Measurements from ENCODE around the gene CTSA.
"Not testable (repeated sequence)": the region's sequence is repeated elsewhere in the genome, so short reads cannot be mapped to it uniquely, and the experiment has no call there.

Gene CTSA

DNA sequence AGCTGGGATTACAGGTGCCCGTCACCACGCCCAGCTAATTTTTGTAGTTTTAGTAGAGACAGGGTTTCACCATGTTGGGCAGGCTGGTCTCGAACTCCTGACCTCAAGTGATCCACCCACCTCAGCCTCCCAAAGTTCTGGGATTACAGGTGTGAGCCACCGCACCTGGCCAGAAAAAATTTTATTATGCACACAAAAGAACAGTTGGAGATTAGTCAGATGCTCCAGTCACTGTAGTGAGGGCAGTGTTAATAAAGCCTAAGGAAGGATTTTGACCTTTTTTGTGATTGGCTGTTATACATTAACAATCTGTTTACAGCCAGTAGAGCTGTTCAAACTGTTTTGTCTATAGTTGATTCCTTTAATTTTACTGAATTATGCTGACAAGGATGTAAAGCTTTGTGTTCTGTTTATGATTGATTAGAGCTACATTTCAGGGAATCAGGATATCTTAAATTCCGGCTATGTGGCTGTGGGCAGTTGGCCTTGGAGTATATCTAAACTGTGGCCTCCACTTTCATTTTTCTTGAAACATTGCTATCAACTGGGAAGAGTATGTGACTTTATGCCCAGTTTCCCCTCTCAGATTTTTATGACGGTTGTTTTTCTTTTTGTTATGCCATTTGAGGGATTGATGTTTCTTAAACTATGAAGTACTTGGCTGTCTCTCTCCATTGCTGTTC, 23.9 kb upstream of the CTSA start:
- no peak for DNase-seq

DNA sequence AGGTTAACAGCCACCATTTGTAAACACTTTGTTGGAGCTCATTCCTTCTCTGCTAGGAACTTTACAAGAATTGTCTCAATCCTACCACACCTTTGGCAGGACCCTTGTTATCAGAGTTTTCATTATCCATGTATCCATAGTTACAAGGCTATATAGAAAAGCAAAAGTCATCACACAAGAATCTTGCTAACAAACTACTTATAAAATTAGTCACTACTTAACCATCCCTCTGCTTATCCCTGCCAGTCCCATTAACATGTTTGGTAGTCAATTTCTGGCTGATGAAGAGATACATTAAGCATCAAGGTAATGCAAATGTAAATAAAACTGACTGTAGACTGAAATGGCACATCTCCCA, 23.3 kb upstream of the CTSA start:
- no peak for DNase-seq

DNA sequence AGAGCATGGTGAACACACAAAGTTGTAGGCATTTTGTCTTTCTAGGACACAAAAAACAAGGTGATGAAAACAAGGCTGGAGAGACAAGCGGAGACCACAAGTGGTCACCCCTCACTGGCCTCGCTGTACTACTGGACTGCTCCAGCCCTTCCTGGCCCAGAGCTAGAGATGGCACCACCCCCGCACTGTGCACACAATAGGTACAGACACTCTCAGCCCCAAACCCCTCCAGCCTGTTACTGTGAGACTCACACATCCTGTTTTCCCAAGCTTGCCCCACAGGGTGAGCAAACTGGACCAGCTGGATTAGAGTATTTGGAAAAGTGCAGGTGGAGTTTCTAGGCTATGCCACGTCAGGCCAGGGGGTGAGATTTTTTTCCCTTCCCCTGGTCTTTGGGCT, 18.5 kb upstream of the CTSA start:
- no peak for DNase-seq

DNA sequence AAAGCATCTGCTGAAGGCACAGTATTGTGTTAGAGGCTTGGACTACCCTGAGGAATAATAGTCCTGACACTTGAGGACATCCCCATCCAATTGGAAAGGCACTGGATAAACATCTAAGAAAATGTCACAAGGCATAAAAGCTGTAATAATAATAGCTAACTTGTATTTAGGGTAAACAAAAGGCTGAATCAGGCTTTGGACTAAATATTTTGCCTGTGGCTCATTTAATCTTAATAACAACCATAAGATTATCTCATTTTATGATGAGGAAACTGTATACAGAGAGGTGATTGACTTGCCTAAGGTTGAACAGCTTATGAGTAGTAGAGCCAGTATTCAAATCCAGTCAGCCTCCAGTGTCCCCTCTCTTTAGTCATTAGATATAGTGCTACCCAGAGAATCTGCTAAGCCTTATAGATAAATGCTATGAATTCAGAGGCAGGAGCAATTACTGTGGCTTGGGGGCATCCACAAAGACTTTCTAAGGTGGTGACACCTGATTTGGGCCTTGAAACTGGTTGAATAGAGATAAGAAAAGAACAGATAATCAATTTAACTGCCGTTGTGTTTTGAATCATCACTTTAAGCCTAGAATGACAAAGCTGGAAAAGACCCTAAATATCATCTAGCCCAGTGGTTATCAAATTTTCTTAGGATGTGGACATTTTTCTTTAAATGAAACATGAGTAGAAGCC, 17.6 kb upstream of the CTSA start:
- no peak for DNase-seq

DNA sequence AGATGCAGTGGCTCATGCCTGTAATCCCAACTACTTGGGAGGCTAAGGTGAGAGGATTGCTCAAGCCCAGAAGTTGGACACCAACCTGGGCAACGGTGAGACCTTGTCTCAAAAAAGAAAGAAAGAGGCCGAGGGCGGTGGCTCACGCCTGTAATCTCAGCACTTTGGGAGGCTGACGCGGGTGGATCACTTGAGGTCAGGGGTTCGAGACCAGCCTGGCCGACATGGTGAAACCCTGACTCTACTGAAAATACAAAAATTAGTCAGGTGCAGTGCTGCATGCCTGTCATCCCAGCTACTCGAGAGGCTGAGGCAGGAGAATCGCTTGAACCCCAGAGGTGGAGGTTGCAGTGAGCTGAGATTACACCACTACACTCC, 17.0 kb upstream of the CTSA start:
- not testable (repeated sequence) for DNase-seq

DNA sequence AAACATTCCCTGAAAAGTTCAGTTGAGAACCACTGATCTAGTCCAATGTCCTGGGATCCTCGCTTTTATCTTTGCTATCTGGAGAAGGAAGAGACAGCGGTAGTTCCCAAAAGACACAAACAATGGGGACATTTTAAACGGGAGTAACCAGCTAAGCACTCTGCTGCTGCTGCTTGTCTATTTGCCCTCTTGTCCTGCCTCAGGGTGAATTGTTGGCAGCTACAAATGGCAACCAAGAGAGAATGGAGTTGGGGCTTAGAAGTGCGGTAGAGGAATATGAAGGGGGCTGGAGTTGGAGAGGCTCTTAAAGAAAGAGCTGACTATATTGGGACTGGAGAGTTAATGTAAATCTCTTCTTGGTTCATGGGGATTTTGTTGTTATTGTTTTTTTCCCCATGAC, 16.6 kb upstream of the CTSA start:
- DNase-seq, result no peak

DNA sequence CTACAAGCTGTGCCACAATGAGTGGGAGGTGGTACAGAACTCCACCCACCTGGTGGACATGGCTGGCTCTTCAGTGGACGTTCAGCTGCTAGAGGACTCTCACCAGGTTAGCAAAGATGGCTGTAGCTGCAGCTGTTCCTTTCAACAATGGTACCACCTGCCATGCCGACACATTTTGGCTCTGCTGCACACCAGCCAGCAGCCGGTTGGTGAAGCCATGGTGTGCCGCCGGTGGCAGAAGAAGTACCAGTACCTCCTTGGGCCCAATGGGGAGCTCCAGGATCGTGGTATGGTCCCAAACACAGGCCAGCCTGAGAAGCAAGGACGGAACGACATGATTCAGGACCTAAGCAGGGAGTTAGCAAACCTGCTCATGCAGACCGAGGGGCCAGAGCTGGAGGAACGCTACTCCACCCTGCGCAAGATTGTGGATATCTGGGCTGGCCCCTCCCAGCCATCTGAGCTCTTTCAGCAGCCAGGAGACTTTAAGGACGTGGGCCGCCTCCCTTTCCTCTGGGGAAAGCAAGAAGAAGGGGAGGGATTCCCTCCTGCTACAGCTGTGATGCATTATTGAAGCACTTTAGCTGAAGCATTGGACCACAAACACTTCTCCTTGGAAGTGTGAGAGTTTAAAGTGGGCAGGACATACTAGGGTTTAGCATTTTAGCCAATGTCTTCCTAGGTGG, 12.9 kb upstream of the CTSA start:
- DNase-seq, result no peak

DNA sequence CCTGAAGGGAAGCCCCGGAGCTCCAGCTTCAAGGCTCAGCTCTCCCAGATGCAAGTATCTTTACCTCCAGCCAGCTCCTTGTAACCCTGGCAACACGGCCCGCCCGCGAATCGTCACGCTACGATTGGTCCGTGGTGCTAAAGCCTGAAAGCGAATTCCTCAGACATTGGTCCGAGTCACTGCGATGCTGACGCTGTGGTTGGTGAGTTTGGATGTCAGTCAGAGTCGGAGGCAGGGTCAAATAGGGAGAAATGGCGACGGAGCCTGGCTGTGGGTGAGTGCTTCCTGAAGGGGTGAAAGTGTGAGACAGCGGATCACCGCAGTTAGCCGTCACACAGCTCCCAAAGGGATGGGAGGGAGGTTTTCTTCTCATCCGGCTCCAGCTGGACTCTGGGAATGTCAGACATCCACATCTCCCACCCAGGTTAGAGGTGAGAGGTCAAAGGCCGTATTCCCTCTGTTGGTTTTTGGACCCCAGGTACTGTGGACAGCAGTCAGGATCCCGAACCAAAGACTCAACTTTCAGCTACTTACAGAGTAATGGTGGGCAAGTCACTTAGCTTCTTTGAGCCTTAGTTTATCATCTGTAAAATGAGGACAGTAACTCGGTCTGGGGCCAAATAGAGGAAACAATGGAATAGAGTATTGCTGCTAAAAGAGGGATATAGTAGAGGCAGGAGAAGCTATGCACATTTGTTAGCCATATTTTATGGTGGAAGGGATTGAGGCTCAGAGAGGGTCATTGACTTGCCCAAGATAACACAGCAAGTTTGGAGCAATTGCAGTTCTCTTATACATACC, 9.9 kb upstream of the CTSA start, which contains the start of gene ZSWIM1:
Gene ZSWIM1 (plus strand): TSS at position 240 of the 801 bp plus-strand sequence. CDS start 1,366 bp downstream, outside the sequence.
- peak; percentile 99 for DNase-seq

DNA sequence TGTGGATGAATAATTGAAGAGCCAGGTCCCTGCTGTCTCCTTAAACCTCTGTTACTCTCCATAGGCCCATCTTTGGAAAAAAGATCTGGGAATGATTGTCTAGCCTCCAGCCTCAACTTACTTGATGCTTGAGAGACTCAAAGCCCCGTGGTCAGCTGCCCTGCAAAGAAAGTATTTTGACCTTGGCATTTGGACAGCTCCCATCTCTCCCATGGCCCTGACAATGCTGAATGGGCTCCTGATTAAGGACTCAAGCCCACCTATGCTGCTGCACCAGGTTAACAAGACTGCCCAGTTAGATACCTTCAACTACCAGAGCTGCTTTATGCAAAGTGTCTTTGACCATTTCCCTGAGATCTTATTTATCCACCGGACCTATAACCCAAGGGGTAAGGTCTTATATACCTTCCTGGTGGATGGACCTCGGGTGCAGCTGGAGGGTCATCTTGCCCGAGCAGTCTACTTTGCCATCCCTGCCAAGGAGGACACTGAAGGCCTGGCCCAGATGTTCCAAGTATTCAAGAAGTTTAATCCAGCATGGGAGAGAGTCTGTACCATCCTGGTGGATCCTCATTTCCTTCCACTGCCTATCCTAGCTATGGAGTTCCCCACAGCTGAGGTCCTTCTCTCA, 8.6 kb upstream of the CTSA start:
- no peak for DNase-seq

DNA sequence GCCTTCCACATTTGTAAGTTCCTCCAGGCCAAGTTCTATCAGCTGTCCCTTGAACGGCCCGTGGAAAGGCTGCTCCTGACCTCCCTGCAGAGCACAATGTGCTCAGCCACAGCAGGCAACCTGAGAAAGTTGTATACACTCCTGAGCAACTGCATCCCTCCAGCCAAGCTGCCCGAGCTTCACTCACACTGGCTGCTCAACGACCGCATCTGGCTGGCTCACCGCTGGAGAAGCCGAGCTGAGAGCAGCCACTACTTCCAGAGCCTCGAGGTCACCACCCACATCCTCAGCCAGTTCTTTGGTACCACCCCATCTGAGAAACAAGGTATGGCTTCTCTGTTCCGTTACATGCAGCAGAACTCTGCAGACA, 8.1 kb upstream of the CTSA start:
- no peak for DNase-seq

DNA sequence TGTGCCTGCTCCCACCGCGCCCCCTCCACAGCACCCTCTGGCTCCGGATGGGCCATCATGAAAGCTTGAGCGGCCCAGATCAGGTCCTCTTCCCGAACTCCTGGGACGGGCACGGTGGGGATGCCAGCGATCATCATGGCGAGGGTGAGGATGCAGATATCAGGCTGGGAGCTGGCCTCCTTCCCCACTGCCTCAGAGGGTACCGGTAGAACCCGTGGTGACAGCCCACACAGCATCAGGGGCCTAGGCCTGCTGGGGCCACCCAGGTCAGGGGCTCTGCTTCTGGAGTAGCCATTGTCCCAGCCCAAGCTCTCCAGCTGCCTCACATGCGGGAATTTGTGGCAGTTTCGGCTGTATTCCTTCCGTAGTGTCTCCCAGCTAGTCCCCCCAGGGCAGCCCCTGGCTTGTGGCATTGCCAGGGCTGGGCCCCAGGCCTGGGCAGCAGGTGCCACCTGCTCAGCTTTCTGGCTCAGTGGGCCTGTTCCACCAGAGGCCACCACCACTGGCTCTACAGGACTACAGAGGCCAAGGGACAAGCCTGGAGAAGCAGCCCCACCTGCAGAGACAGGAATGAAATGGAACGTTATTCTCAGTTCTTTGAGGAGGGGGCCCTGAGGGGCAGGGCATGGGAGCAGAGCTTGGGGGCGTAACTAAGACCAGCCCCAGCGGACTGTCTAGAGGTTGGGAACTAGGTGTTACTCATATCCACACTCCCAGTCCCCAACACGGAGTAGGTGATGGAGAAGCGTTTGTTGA, 4.4 kb upstream of the CTSA start:
- no peak for DNase-seq

DNA sequence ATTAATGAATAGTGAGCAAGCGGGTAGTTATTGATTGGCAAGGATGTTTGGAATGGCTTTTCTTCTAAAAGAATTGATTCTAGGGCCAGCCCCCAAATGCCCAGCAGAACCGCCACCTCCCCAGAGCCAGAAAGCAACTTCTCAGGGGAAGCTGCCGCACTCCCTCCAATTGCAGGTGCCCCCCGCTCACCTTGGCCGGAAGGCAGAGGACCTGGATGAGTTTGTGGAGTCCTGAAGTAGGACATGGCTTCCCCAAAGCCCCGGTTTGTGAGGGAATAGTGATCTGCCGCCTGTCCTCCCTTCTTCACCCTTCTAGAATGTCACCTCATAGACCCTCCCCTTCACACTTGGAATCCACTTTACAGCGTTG, 3.8 kb upstream of the CTSA start, which contains the start of gene SPATA25:
Gene SPATA25 (minus strand): TSS at position 277 of the 370 bp plus-strand sequence. CDS start 32 bp downstream, at position 245.
- DNase-seq, result no peak

DNA sequence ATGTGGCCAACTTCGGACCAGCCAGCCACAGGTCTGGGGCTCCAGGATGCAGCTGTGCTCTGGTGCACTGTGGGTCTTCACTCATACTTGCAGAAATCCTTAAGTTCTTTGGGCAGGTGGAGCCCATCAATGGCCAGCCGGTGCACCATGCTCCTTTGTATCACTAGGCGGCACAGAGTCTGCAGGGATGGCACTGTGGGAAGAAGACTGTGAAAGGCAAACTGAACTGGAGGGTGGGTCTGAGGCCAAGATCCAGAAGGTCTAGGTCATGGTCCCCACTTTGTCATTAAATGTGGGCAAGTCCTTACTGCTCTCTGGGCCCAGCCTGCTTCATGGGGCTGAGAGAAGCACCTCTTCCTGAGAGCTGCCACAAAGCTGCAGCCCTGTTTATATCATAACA, 2.5 kb upstream of the CTSA start:
- DNase-seq, result no peak

DNA sequence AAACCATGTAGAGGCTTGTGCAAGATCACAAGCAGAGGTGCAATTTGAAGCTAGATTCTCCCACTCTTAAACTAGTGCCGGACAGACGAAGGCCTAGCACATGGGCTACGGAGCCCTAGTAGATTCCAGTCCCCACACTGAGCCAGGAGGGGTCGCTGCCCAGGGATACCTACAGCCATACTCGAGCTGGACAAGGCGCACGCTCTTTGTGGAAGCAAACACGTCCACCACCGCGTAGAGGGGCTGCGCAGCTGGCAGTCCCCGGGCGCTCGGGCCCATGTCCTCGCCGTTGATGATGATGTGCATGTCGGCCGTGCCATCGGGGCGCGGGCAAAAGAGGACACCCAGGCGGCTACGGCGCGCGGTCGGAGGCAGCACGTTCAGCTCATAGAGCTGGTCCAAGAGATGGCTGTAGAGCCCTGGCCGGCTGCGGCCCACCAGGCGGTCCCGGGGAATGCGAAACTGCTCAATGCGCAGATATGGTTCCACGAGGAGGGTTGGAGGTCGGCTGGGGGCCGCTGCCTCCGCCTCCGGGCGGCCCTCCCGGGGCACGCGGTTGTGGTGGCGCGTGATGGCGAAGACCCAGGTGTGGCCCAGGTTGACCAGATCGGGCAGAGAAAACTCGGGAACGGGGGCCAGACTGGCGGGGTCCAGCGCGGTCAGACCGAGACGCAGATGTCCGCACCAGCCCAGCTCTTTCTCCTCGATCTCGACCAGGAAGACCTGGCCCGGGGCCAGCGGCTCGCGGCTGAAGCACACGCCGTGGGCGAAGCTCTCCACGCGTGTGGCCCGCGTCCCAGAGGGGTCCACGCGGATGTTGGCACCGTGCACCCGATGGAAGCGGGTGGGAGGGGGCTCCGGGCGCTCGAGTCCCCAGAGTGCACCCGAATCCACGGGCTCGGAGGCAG, 804 bp upstream of the CTSA start:
- peak; percentile 89 for DNase-seq

DNA sequence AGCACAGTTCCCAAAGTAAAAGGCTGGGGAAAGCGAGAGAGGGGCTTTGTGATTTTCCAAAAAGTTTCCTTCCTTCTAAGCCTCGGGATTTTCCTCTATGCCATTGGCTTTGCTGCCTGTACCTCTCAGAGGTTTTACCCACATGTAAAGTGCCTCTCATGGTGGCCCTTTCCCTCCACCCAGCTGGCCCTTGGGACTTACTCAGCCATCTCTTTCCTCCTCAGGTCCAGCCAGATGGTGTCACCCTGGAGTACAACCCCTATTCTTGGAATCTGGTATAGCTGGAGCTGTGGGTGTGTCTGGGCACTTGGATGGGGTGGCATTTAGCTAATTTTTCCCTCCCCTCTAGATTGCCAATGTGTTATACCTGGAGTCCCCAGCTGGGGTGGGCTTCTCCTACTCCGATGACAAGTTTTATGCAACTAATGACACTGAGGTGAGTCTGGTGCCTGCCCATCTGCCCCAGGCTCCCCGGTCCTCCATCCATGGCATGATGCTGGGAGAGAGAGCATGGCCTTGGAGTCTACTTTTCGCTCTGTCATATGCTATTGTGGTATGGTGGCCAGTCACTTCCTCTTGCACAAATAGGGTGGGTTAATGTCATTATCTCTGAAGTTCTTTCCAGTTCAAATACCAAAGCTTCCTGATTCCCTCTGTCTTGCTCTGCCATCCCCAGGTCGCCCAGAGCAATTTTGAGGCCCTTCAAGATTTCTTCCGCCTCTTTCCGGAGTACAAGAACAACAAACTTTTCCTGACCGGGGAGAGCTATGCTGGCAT, 1.1 kb downstream of the CTSA start:
- DNase-seq, result no peak

DNA sequence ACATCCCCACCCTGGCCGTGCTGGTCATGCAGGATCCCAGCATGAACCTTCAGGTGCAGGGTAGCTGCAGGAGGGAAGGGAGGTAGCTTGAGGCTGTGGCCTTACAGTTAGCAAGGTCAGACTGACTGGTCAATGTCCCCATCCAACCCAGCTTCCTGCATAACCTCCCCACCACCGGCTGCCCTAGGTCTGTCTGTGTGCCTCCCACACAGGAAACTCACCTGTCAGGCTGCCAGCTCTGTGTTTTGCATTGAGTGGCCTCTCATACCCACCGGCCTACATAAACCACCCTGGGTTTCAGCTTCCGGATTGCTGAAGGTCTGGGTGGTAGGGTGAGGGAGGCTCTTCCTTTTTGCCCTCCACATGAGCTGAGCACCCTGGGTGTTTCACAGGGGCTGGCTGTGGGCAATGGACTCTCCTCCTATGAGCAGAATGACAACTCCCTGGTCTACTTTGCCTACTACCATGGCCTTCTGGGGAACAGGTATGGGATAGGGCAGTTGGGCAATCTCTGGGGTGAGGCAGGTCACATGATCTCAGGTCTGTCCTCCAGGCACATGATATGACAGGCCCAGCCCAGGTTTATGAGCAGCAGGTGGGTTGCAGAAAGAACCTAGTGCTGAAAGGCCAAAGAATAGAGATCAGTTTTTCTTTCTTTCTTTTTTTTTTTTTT, 1.8 kb downstream of the CTSA start:
- no peak for DNase-seq

DNA sequence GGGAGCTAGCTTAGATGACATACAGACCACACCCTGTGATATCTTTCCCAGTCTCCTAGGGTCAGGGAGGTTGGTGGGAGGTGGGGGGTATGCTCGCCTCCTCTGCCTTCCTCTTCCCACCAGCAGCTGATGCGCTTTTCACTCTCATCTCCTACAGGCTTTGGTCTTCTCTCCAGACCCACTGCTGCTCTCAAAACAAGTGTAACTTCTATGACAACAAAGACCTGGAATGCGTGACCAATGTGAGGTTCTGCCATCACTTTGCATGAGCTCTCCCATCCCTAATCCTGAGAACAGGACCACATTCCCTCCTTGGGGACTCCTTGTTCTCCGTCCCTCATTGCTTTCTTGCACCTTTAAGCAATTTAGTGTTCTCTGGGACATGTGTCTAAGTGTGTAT, 2.7 kb downstream of the CTSA start:
- no peak for DNase-seq

DNA sequence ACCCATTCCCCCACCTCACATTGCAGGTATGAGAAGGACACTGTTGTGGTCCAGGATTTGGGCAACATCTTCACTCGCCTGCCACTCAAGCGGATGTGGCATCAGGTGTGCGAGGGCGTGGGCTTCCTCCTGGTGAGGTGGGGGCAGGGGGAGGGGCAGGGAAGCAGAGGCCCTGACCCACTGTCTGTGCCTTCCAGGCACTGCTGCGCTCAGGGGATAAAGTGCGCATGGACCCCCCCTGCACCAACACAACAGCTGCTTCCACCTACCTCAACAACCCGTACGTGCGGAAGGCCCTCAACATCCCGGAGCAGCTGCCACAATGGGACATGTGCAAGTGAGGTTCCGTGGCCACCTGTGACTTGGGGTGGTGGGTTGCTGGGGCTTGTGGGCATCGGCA, 3.7 kb downstream of the CTSA start:
- DNase-seq, result no peak

DNA sequence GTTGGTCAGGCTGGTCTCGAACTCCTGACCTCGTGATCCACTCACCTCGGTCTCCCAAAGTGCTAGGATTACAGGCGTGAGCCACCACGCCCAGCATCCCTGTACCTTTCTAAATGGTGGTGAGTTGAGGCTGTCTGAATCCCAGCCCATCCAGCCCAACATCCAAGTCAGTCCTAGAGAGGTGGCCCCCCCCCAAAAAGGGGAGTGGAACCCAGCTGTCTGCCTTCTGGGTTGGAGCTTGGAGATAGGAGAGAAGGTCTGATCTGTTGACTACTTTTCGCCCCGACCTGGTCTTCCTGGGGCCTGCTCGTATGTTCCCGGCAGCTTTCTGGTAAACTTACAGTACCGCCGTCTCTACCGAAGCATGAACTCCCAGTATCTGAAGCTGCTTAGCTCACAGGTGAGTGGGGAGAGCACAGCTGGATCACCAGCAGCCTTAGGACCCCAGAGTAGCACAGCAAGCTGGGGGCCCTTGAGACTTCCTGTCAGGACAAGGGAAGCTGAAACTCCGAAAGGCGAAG, 5.6 kb downstream of the CTSA start:
- DNase-seq, result no peak

Data from NCI-H146 (cell line).